Stimulated activated CD4-positive, alpha-beta T cell treated with anti-CD3 and anti-CD28 coated beads, Interleukin-4, amount 100 ng/mL, for 48 hours (primary cell): ENCODE measurements around the gene LRRC37A3.
"Not testable (repeated sequence)": the region's sequence is repeated elsewhere in the genome, so short reads cannot be mapped to it uniquely, and the experiment has no call there.

Source experiments
- DNase-seq, 2 donors: peaks; one replicate each; pipeline ENCODE4 v3.0.0-alpha.2; 2020; ENCODE audit warnings: low read depth in 2 of 2

LRRC37A3 gene

GRCh38 chr17:64834060-64834459 lies 85.2 kb downstream of the LRRC37A3 start:
- not testable (repeated sequence) for DNase-seq

DNA sequence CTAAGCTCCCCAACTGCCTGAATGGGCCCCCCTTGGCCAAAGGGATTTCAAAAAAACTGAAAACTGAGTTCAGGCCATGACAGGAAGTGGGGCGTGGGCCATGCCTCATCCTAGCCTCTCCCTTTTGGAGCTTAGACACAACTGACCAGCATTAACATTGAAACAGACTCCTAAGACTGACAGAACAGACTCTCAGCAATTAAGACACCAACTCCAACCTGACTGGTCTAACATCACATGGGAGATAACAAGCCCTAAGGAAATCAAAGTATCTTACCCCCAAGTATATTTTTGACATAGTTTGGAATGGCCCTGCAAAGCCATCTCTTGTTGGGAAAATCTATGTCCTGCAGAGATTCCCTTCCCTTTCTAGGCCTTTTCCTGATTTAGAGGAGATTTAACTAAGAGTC lies 88.6 kb downstream of the LRRC37A3 start:
- not testable (repeated sequence) for DNase-seq

- not testable (repeated sequence) for DNase-seq
These were observed 89.3 kb downstream of the LRRC37A3 start for GRCh38 chr17:64829824-64830630.

- DNase-seq, result not testable (repeated sequence)
These were observed 90.2 kb downstream of the LRRC37A3 start for GRCh38 chr17:64829068-64829467.

- not testable (repeated sequence) for DNase-seq
These were observed 100.4 kb downstream of the LRRC37A3 start for GRCh38 chr17:64818904-64819303.

DNA sequence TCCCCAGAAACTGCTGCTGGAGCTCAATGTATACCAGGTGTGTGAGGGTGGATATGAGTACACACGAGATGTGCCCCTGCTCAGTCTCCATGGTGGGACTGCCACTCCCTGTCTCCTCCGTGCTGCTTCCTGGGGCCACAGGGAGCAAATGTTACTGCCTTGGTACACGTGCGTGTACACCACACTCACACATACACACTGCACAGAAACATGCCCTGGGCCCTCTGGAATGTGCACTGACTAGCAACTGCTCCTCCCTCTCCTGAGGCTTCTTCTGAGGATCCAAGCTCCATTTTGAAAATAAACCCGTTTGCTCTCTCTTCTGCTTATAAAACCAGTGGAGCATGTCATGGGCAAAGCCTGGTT lies 103.5 kb downstream of the LRRC37A3 start:
- DNase-seq, result not testable (repeated sequence)

DNA sequence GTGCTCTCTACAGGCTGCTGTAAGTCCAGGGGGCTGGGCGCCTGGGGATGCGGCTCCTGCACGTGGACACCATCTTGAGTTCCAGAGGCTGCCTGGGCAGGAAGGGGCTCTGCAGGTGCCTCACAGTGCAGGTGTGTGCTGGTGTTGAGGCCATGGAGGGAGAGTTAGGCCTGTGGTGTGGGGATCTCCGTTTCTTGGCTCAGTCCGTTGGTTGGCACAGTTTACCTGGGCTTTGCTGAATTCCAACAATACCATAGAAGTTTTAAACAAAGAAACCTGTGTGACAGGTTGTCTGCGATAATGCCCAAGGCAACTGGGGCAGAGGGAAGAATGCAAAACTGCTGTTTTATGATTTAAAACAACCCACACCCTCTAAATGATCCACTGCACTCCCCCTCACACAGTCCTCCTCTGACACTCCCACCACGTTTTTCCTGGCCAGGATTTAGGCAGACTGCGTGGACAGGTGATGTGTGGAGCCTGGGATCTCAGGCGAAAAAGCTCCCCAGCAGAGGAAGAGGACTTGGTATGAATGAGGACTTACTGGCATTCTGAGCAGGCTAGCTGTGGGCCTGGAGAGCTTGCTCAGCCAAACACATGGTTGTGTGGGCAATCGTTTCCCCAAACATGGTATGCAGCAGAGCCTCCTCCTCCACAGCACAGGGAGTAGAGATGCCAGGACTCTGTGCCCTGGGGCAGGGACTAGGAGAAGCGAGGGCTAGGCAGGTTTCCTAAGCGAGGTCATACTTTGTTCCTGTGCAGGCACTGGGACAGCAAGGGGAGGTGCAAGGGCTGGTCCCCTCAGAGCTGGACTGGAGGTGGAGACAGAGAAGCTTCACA lies 104.1 kb downstream of the LRRC37A3 start:
- DNase-seq, result not testable (repeated sequence)

DNA sequence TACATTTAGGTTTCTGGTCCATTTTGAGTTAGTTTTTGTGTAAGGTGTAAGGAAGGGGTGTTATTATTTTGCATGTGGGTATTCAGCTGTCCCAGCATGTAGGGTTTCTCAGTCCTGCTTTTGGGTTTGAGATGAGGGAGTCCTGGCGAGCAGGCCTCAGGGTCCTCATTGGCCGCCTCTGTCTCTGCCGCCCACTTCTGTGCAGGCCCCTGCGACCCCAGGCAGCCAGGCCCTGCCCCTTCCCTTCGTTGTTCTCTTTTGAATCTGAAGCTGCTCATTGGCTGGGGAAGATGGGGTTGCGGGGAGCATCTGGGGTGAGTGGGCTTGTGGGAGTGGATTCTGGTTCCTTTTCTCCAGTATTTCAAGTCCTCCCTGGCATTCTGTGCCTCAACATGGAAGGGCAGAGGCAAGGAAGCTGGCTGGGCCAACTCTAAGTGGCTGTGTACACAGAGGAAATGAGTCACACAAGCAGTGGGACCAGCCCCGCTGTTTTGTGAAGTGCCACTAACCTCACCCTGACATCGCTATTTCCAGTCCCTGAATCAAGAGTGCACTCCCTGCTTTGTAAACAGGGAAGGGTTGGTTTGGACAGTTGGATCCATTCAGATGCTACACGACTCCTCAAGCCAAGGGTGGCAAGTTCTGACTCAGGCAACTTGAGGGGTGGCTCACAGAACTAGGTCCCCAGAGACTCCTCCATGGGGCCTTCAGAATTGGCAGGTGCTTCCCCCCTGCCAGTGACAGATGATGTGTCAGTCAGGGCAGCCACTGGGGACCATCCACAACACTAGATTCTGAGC lies 110.9 kb downstream of the LRRC37A3 start:
- peak; percentile 34 to 48 for DNase-seq
